Smooth muscle cell (in vitro differentiated cells): ENCODE measurements around the gene TMPRSS12. TPM values are rescaled to one million over a fixed set of nuclear protein-coding genes. Genes with fewer than 3 reads are reported as not detected.

Source experiments
- DNase-seq: peaks from one replicate; lab custom pipeline; 2025; ENCODE audit not compliant: unreplicated experiment; lab: John Stamatoyannopoulos, UW
- H2AFZ ChIP-seq: fragments of 200-600 bp; sonication (generic); 2 replicates; pipeline ENCODE4 v1.6.0; 2016; ENCODE audit warnings: antibody characterized with exemption, low read depth, mild to moderate bottlenecking
- H3F3A ChIP-seq: fragments of 200-600 bp; sonication (generic); 2 replicates; pipeline ENCODE4 v1.6.0; 2017; ENCODE audit warnings: antibody characterized with exemption, low read depth
- H3K27ac ChIP-seq: fragments of 200-600 bp; sonication (generic); 2 replicates; pipeline ENCODE4 v1.5.1; 2016; ENCODE audit warnings: low read depth, mild to moderate bottlenecking
- H3K27me3 ChIP-seq: fragments of 200-600 bp; sonication (generic); 2 replicates; pipeline ENCODE4 v1.6.1; 2016; ENCODE audit warnings: low read depth, mild to moderate bottlenecking
- H3K36me3 ChIP-seq: fragments of 200-600 bp; sonication (generic); 2 replicates; pipeline ENCODE4 v1.5.1; 2016; ENCODE audit warnings: low read depth
- H3K4me1 ChIP-seq: fragments of 200-600 bp; sonication (generic); 2 replicates; pipeline ENCODE4 v1.5.1; 2016; ENCODE audit warnings: low read depth
- H3K4me2 ChIP-seq: fragments of 200-600 bp; sonication (generic); 2 replicates; pipeline ENCODE4 v1.6.0; 2016; ENCODE audit warnings: mild to moderate bottlenecking
- H3K4me3 ChIP-seq: fragments of 200-600 bp; sonication (generic); 2 replicates; pipeline ENCODE4 v1.5.1; 2016; ENCODE audit warnings: mild to moderate bottlenecking
- H3K79me2 ChIP-seq: fragments of 200-600 bp; sonication (generic); 2 replicates; pipeline ENCODE4 v1.6.0; 2016; ENCODE audit warnings: low read depth, mild to moderate bottlenecking
- H3K9ac ChIP-seq: fragments of 200-600 bp; sonication (generic); 2 replicates; pipeline ENCODE4 v1.6.0; 2016; ENCODE audit warnings: low read depth
- H3K9me3 ChIP-seq: fragments of 200-600 bp; sonication (generic); replicated peaks from 2 replicates; pipeline ENCODE4 v1.5.1; 2016; ENCODE audit warnings: low read depth
- H4K20me1 ChIP-seq: fragments of 200-600 bp; sonication (generic); 2 replicates; pipeline ENCODE4 v1.6.0; 2016; ENCODE audit warnings: low read depth
- WGBS: methylation state at CpG from one replicate; pipeline ENCODE4 v1.1.7; 2016; ENCODE audit warnings: low lambda C conversion rate; 5-methylcytosine and 5-hydroxymethylcytosine counted together
- polyA plus RNA-seq: library from polyadenylated mRNA; unstranded; fragments of >200 nt; fragmentation: Nextera tagmentation; extraction: Ambion mirVana; gene quantifications from 2 replicates; pipeline ENCODE4 v1.2.1, GENCODE V29; 2016
- total RNA-seq: library from RNA; depleted of rRNA; stranded (reverse); fragments of >200 nt; gene quantifications from 2 replicates; pipeline ENCODE4 v1.2.3, GENCODE V29; 2014
- TF ChIP-seq, protein P1 (sequence below): fragments of 200-600 bp; sonication (generic); IDR thresholded peaks from 2 replicates; pipeline ENCODE4 v1.5.1; 2017; ENCODE audit warnings: borderline replicate concordance, mild to moderate bottlenecking, antibody characterized with exemption; ENCODE audit not compliant: insufficient read depth, poor library complexity, severe bottlenecking

Gene TMPRSS12
- total and polyA plus RNA-seq, 2 experiments from 2014 or later: not detected

DNA sequence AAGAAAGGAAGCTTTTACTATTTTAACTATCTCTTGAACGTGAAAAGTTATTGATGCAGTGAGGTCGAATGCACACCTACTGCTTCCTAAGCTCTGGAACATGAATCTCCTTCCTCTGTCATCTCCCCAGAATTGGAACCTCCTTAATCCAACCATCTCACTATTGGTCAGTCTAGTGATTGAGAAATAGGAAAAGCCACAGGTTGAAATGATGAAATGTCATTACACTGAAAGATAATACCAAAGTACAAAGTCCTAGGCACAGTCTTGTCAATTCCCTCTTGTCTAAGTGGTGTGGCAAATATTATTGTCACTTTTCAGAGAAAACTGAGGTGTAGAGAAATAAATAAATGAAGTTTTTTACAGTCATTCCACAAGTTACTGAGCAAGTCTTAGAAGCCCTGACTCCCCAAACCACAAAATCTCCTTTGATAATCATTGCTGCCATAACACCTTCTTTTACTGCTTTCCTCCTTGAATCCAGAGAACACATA is 90.1 kb downstream of the TMPRSS12 start:
- TF ChIP-seq, protein P1, sequence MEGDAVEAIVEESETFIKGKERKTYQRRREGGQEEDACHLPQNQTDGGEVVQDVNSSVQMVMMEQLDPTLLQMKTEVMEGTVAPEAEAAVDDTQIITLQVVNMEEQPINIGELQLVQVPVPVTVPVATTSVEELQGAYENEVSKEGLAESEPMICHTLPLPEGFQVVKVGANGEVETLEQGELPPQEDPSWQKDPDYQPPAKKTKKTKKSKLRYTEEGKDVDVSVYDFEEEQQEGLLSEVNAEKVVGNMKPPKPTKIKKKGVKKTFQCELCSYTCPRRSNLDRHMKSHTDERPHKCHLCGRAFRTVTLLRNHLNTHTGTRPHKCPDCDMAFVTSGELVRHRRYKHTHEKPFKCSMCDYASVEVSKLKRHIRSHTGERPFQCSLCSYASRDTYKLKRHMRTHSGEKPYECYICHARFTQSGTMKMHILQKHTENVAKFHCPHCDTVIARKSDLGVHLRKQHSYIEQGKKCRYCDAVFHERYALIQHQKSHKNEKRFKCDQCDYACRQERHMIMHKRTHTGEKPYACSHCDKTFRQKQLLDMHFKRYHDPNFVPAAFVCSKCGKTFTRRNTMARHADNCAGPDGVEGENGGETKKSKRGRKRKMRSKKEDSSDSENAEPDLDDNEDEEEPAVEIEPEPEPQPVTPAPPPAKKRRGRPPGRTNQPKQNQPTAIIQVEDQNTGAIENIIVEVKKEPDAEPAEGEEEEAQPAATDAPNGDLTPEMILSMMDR: no peak
- H4K20me1 ChIP-seq: no peaks in the 10 kb centered on the region
- H3K4me2 ChIP-seq: peak overlapping the region; percentile 60
- no peak overlapping the region for H2AFZ ChIP-seq
- no peak overlapping the region for H3K9ac ChIP-seq
- H3F3A ChIP-seq: peaks cover 10% of the 10 kb centered on the region
- H3K4me3 ChIP-seq: no peak overlapping the region
- H3K4me1 ChIP-seq: peaks cover 19% of the 10 kb centered on the region
- H3K79me2 ChIP-seq: peaks cover 10% of the 10 kb centered on the region
- WGBS: 69% methylated on average over 2 of the region's 2 CpGs
- no peaks in the 10 kb centered on the region for H3K9me3 ChIP-seq
- H3K27me3 ChIP-seq: no peaks in the 10 kb centered on the region
- no peaks in the 10 kb centered on the region for H3K36me3 ChIP-seq
- DNase-seq: no peak
- H3K27ac ChIP-seq: peak overlapping the region; percentile 90

GRCh38 chr12:50933459-50934124 is 90.9 kb downstream of the TMPRSS12 start:
- no peak overlapping the region for H2AFZ ChIP-seq
- H3K4me3 ChIP-seq: no peak overlapping the region
- no peak overlapping the region for H3K9ac ChIP-seq
- peak overlapping the region; percentile 90 for H3K27ac ChIP-seq
- H3K4me1 ChIP-seq: peaks cover 19% of the 10 kb centered on the region
- no peaks in the 10 kb centered on the region for H4K20me1 ChIP-seq
- H3K36me3 ChIP-seq: no peaks in the 10 kb centered on the region
- no peaks in the 10 kb centered on the region for H3K9me3 ChIP-seq
- TF ChIP-seq, protein P1: no peak
- DNase-seq: no peak
- H3K4me2 ChIP-seq: peak overlapping the region; percentile 60
- peaks cover 10% of the 10 kb centered on the region for H3F3A ChIP-seq
- 100% methylated on average over 2 of the region's 2 CpGs for WGBS
- H3K27me3 ChIP-seq: no peaks in the 10 kb centered on the region
- peaks cover 5% of the 10 kb centered on the region for H3K79me2 ChIP-seq

DNA sequence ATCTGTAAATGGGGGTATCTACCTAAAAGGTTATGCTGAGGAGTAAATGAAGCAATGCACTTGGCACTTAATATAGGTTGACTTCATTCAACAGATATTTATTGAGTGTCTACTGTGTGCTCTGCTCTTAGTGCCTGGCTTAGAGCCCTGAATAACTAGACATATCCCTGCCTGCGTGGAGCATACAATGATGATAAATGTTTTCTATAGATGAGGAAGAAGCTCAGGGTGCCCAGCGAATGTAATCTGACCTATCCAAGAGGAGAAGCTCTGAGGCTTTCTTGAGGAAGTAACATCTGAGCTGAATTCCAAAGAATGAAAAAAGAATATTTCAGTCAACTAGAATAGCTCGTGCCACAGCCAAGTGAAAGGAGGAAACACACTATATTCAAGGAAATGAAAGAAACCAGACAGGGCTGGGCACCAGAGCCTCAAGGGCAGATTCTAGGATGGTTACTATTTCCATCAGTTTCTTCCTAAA is 91.7 kb downstream of the TMPRSS12 start:
- no peak for DNase-seq
- Histone ChIP-seq H3K79me2 (peaks cover 2% of the 10 kb centered on the region), H3K4me3 (peak overlapping the region; percentile 17), H4K20me1 (no peaks in the 10 kb centered on the region), H3K27me3 (no peaks in the 10 kb centered on the region), H3K4me2 (peak overlapping the region; percentile 71), H2AFZ (no peak overlapping the region), H3F3A (peaks cover 10% of the 10 kb centered on the region), H3K36me3 (no peaks in the 10 kb centered on the region), H3K4me1 (peaks cover 19% of the 10 kb centered on the region), H3K9me3 (no peaks in the 10 kb centered on the region), H3K27ac (peak overlapping the region; percentile 90), H3K9ac (peak overlapping the region; percentile 33)
- TF ChIP-seq, protein P1: no peak
- WGBS: 36% methylated on average over 3 of the region's 3 CpGs
